PC-9 (cell line): ENCODE measurements around the gene IL1RAPL1. TPM values are rescaled to one million over a fixed set of nuclear protein-coding genes. Genes with fewer than 3 reads are reported as not detected.

Experiments used
- BruUV-seq: library from RNA; stranded (reverse); fragments of 400-500 nt; replicated peaks from 2 replicates; lab custom pipeline; 2021; lab: Mats Ljungman, UMichigan
- CTCF ChIA-PET: fragments of 300-600 bp; sonication (Branson Sonifier 250); formaldehyde crosslinking; loops from one replicate; lab custom pipeline; 2022; ENCODE audit warnings: antibody characterized with exemption; lab: Charles Lee
- POLR2A ChIA-PET: fragments of 300-600 bp; sonication (Branson Sonifier 250); formaldehyde crosslinking; loops from one replicate; lab custom pipeline; 2022; ENCODE audit warnings: antibody characterized with exemption; ENCODE audit not compliant: unreplicated experiment; lab: Charles Lee
- DNase-seq, 2 experiments: peaks; one replicate each; pipeline versions ENCODE4 v3.0.0 to v3.0.0-alpha.2; 2015 to 2022; ENCODE audit warnings: mixed read lengths in 1 of 2
- H2AFZ ChIP-seq: fragments of 200-600 bp; sonication (generic); 2 replicates; pipeline ENCODE4 v1.8.1; 2017; ENCODE audit warnings: antibody characterized with exemption
- H3F3A ChIP-seq: fragments of 200-600 bp; sonication (generic); 2 replicates; pipeline ENCODE4 v1.8.1; 2017; ENCODE audit warnings: antibody characterized with exemption, mild to moderate bottlenecking, low read depth; ENCODE audit not compliant: insufficient read depth
- H3K27ac ChIP-seq: fragments of 200-600 bp; sonication (generic); 2 replicates; pipeline ENCODE4 v1.6.1; 2016; ENCODE audit warnings: mixed run types
- H3K27me3 ChIP-seq: fragments of 200-600 bp; sonication (generic); 2 replicates; pipeline ENCODE4 v1.6.1; 2016; ENCODE audit warnings: low read depth, mixed run types; ENCODE audit not compliant: insufficient read depth
- H3K36me3 ChIP-seq: fragments of 200-600 bp; sonication (generic); 2 replicates; pipeline ENCODE4 v1.6.1; 2016; ENCODE audit warnings: low read depth, mixed run types
- H3K4me1 ChIP-seq: fragments of 200-600 bp; sonication (generic); replicated peaks from 2 replicates; pipeline ENCODE4 v1.6.1; 2016; ENCODE audit warnings: mixed run types; ENCODE audit not compliant: insufficient read depth
- H3K4me2 ChIP-seq: fragments of 200-600 bp; sonication (generic); 2 replicates; pipeline ENCODE4 v1.6.1; 2017; ENCODE audit warnings: mixed run types
- H3K4me3 ChIP-seq: fragments of 200-600 bp; sonication (generic); 2 replicates; pipeline ENCODE4 v1.6.1; 2016; ENCODE audit warnings: mixed run types
- H3K79me2 ChIP-seq: fragments of 200-600 bp; sonication (generic); 2 replicates; pipeline ENCODE4 v1.6.1; 2017; ENCODE audit warnings: low read depth, mixed run types
- H3K9me2 ChIP-seq: fragments of 200-600 bp; sonication (generic); 2 replicates; pipeline ENCODE4 v1.8.1; 2017; ENCODE audit warnings: mild to moderate bottlenecking; ENCODE audit not compliant: insufficient read depth
- H3K9me3 ChIP-seq: fragments of 200-600 bp; sonication (generic); 2 replicates; pipeline ENCODE4 v1.8.1; 2016; ENCODE audit warnings: low read depth; ENCODE audit not compliant: insufficient read depth
- H4K20me1 ChIP-seq: fragments of 200-600 bp; sonication (generic); 2 replicates; pipeline ENCODE4 v1.8.1; 2017; ENCODE audit not compliant: insufficient read depth
- CTCF ChIP-seq: fragments of 200-600 bp; sonication (generic); conservative IDR thresholded peaks from 2 replicates; pipeline ENCODE4 v1.6.1; 2017; ENCODE audit warnings: mixed run types, antibody characterized with exemption, mild to moderate bottlenecking, moderate library complexity
- EZH2 ChIP-seq: fragments of 200-600 bp; sonication (generic); IDR thresholded peaks from 2 replicates; pipeline ENCODE4 v1.8.0; 2017; ENCODE audit warnings: antibody characterized with exemption, low read depth
- intact Hi-C: fragments of 100-400 bp; cut with micrococcal nuclease; formaldehyde crosslinking; loops from one replicate; pipeline ENCODE4 v1.10.0; 2022; ENCODE audit not compliant: unreplicated experiment
- total RNA-seq: library from RNA; stranded (reverse); gene quantifications from 2 replicates; pipeline ENCODE4 v1.2.3, GENCODE V29; 2021

The IL1RAPL1 gene
- total RNA-seq, 1 experiment from 2014 or later: 0.26 TPM

- no peaks in the 10 kb centered on the region for H4K20me1 ChIP-seq
- H3K79me2 ChIP-seq: no peaks in the 10 kb centered on the region
- H3K9me2 ChIP-seq: no peaks in the 10 kb centered on the region
- H3K4me2 ChIP-seq: no peak overlapping the region
- intact Hi-C loops: no loop called here
- no TSS peak for BruUV-seq
- ChIA-PET POLR2A (no interaction called here), CTCF (no interaction called here)
- H3K27ac ChIP-seq: no peak overlapping the region
- no peak for DNase-seq
- TF ChIP-seq CTCF: no peak
- no peak for TF ChIP-seq EZH2
- H3K4me3 ChIP-seq: no peak overlapping the region
- no peaks in the 10 kb centered on the region for H3F3A ChIP-seq
- H3K36me3 ChIP-seq: no peaks in the 10 kb centered on the region
- H2AFZ ChIP-seq: no peak overlapping the region
- no peaks in the 10 kb centered on the region for H3K4me1 ChIP-seq
- no peaks in the 10 kb centered on the region for H3K27me3 ChIP-seq
- H3K9me3 ChIP-seq: no peaks in the 10 kb centered on the region
Measured at GRCh38 chrX:29926056-29926455, 1338.8 kb downstream of the IL1RAPL1 start.

DNA sequence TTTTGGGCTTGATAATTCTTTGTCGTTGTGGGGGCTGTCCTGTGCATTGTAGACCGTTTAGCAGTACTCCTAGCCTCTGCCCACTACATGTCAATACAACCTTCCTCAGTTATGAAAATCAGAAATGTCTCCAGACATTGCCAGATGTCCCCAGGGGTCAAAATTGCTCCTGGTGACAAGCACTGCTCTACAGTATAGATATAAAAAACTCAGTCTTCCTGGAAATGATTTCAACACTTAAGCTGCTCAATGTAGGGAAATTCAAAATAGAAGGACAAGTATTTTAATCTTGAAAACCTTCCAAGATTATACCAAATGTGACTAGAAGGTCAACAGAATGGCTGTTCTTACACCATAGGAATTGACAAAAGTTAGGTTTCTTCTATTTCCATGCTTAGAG lies 1339.4 kb downstream of the IL1RAPL1 start:
- Histone ChIP-seq H3F3A (no peaks in the 10 kb centered on the region), H3K27ac (no peak overlapping the region), H3K27me3 (no peaks in the 10 kb centered on the region), H2AFZ (no peak overlapping the region), H3K4me3 (no peak overlapping the region), H3K79me2 (no peaks in the 10 kb centered on the region), H3K9me3 (no peaks in the 10 kb centered on the region), H4K20me1 (no peaks in the 10 kb centered on the region), H3K4me2 (no peak overlapping the region), H3K36me3 (no peaks in the 10 kb centered on the region), H3K4me1 (no peaks in the 10 kb centered on the region), H3K9me2 (no peaks in the 10 kb centered on the region)
- CTCF ChIA-PET: no interaction called here
- POLR2A ChIA-PET: no interaction called here
- intact Hi-C loops: no loop called here
- no TSS peak for BruUV-seq
- TF ChIP-seq EZH2: no peak
- DNase-seq: no peak

- no peaks in the 10 kb centered on the region for H3F3A ChIP-seq
- H3K9me2 ChIP-seq: no peaks in the 10 kb centered on the region
- no peak overlapping the region for H3K4me3 ChIP-seq
- ChIA-PET CTCF (no interaction called here), POLR2A (no interaction called here)
- TF ChIP-seq EZH2 (no peak), CTCF (no peak)
- no peaks in the 10 kb centered on the region for H3K4me1 ChIP-seq
- no peaks in the 10 kb centered on the region for H3K79me2 ChIP-seq
- H2AFZ ChIP-seq: no peak overlapping the region
- DNase-seq: no peak
- H4K20me1 ChIP-seq: no peaks in the 10 kb centered on the region
- H3K9me3 ChIP-seq: no peaks in the 10 kb centered on the region
- intact Hi-C loops: no loop called here
- no peak overlapping the region for H3K4me2 ChIP-seq
- H3K36me3 ChIP-seq: no peaks in the 10 kb centered on the region
- no TSS peak for BruUV-seq
- H3K27ac ChIP-seq: no peak overlapping the region
- H3K27me3 ChIP-seq: no peaks in the 10 kb centered on the region
Measured at GRCh38 chrX:29935455-29935854, 1348.2 kb downstream of the IL1RAPL1 start.

DNA sequence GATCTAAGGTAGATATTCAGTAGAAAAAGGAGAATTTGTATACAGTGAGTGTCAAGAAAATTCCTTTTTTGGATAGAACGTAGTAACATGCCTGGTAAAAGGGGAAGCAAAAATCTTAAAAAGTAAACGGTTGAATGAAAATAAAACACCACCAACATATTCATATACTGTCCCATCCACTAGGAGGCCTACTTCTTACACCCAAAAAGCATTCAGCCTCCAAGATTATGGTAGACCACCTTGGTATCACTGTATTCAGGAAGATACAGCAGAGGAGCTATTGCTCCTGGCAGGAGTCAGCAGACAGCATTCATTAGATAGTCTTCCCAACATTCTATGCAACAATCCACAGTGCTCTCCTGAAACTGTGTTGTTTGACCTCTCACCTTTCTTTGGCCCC lies 1353.5 kb downstream of the IL1RAPL1 start:
- Histone ChIP-seq H3K9me2 (no peaks in the 10 kb centered on the region), H3K36me3 (no peaks in the 10 kb centered on the region), H3K4me3 (no peak overlapping the region), H3K9me3 (no peaks in the 10 kb centered on the region), H4K20me1 (no peaks in the 10 kb centered on the region), H3K4me2 (no peak overlapping the region), H3F3A (no peaks in the 10 kb centered on the region), H3K79me2 (no peaks in the 10 kb centered on the region), H3K27me3 (no peaks in the 10 kb centered on the region), H2AFZ (no peak overlapping the region), H3K4me1 (no peaks in the 10 kb centered on the region), H3K27ac (no peak overlapping the region)
- no peak for DNase-seq
- no peak for TF ChIP-seq EZH2
- intact Hi-C loops: no loop called here
- CTCF ChIA-PET: no interaction called here
- POLR2A ChIA-PET: interaction anchor here (0.6 kb wide), 1 partner anchor 18 kb away, joined by 4 read pairs; no protein-coding TSS in a partner anchor
- no TSS peak for BruUV-seq
